Kidney glomerular epithelial cell (primary cell): ENCODE measurements around the gene NETO2.
A peak's percentile ranks its signal among the peaks of the same experiment; 100 is the strongest.

Experiments
- DNase-seq: peaks from one replicate; lab custom pipeline; 2025; lab: John Stamatoyannopoulos, UW

Gene NETO2

DNA sequence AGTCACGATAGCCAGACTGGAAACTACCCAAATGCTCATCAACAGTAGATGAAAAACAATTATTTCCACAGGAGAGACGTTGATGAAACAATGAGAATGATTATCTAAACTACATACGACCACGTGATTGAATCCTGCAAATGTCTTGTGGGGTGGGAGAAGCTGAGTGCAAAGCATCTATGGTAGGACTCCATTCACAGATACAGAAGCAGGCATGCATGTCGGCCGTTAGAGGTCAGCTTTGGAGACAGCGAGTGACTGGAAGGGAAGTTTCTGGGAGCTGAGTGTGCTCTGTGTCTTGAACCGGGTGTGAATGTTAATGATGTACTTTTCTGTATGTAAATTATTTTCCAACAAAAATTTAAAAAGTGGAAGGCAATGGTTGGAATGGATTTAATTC, 98.7 kb downstream of the NETO2 start:
- peak; percentile 56 for DNase-seq

DNA sequence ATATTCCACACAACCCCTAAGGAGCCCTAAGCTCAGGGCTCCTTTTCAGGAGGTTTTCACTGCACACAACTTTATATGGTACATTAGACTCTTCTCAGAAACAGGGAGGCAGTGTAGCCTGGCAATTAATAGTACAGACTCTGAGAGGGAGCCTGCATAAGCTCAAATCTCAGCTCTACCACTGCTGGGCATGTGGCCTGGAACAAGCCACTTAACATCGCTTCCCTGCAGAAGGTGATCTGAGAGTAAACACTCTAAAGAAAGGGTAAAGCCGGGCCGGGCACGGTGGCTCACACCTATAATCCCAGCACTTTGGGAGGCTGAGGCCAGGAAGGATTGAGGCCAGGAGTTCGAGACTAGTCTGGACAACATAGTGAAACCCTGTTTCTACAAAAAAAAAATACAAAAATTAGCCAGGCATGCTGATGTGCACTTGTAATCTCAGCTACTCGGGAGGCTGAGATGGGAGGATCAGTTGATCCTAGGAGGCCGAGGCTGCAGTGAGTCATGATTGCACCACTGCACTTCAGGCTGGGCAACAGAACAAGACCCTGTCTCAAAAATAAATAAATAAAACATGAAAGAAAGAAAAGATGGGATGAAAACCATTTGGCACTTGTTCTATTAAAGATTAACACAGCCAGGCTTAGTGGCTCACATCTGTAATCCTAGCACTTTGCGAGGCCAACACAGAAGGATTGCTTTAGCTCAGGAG, 99.6 kb downstream of the NETO2 start:
- no peak for DNase-seq

DNA sequence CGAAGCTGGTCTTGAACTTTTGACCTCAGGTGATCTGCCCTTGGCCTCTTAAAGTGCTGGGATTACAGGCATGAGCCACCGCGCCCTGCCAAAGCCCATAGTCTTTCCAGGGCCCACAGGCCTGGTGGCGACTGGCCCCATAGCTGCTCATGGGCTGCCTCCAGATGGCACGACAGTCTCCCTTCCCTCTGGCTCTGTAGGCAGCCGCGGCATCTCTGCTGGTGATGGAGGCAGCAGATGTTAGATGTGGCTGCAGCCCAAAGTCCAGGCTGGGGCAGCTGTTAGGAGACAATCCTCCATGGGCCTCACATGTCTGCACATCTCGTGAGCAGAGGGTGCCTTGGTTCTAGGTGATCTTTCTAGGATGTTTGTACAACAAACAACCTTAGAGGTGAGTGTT, 100.5 kb downstream of the NETO2 start:
- no peak for DNase-seq

DNA sequence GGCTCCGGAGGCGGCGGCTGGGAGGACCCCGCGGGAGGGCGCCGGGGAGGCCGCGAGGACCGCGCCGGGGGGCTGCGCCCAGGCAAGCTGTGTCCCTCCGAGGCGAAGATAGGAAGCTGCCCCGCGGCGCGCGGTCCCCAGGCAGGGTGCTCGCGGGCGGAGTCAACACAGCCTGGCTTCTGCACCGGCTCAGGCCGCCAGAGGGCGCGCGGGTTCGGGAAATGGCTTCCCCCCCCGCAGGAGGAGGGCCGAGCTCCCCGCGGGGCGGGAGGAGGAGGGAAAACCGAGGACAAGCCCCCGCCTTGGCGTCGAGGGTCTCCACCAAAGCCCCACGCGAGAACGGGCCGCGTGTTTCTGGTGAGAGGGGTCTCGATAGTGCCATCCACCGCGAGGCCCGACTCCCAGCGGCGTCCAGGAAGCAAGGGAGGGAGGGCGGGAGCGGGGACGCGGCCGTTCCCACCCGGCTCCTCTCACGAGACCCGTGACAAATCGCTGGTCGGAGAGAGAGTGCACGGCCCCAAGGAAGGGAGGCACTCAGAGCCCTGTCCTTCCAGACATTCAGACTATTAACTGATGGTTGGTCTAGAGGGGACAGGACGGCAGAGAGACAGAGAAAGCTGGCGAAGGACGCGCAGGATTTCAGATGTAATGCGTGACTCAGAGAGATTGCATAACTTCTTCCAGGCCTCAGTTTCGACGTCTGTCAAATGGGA, 105.8 kb downstream of the NETO2 start:
- DNase-seq: peak; percentile 64

DNA sequence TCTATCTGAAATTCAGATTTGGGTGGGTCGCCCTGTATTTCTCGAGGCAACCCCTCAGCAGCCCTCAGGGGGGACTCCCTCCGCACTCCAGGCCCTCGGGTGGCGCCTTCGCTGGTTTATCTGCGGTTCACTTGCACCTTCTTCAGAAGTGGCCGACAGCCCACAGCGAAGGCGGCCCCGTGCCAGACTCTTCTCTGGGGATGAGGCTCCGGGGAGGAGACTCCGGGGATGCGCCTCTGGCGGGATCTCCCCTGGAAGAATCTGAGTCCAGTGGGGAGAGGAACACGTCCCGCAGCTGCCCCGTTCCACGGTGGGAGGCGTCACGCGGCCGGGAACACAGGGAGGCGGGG, 106.4 kb downstream of the NETO2 start:
- DNase-seq: no peak

DNA sequence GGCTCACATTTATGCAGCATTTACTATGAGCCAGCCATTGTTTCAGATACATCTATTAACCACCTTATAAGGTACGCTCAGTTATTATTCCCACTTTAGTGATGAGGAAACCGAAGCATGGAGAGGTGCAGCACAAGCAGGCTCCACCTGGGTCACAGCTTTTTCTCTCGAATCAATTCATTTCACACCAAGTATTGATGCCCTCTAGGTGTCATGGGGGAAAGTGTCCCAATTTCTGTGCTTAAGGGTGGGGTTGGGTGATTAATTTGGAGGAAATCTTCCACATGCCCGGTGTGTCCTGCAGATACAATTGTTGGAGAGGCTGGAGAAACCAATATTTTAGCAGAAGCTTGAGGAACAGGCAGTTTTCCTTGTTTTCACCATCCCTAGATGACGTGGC, 107.5 kb downstream of the NETO2 start:
- DNase-seq: no peak

DNA sequence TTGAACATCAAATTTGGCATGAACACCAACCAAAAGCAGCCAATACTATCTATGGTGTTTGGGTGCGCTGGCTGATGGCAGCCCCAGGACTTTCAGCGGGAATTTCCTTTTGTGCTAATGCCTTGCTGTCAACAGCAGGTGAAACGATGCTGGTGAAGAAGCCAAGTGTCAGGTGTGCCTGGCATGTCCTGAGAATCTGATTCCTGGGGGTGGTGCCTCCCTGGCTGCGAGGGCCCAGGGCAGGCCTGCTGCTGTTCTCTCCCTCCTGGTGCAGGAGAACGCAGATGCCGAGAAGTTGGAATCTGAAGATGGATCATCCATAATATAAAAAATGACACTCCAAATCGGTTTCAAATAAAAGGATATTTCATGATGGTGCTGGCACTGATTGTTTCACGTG, 108.3 kb downstream of the NETO2 start:
- DNase-seq: no peak

DNA sequence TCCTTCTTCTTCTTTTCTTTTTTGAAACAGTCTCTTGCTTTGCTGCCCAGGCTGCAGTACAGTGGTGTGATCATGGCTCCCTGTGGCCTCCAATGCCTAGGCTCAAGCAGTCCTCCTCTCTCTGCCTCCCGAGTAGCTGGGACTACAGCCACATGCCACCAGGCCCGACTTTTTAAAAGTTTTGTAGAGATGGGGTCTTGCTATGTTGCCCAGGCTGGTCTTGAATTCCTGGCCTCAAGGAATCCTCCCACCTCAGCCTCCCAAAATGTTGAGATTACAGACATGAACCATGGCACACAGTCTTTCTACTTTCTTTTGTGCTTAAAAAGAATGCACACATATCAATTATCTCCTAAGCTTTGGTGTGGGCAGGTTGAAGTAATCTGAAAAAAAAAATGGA, 109.3 kb downstream of the NETO2 start:
- DNase-seq: no peak

DNA sequence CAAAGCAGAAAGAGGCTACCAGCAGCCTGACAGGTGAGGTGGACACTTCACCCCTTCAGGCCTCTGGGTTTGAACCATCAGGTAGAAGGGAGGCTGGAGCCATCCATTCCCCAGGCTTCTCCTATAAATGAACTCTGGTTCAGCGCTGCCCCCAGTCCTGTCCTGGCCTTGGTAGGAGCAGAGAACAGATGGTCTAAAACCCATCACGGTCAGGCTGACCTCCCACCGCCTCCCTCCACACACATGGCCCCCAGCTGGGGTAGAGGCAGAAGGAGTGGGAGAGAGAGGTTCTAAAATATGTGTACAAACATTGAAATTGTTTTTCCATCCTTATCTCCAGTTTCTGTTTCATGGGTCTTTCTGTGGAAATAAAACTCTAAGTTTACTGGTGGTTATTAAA, 110.6 kb downstream of the NETO2 start:
- no peak for DNase-seq

DNA sequence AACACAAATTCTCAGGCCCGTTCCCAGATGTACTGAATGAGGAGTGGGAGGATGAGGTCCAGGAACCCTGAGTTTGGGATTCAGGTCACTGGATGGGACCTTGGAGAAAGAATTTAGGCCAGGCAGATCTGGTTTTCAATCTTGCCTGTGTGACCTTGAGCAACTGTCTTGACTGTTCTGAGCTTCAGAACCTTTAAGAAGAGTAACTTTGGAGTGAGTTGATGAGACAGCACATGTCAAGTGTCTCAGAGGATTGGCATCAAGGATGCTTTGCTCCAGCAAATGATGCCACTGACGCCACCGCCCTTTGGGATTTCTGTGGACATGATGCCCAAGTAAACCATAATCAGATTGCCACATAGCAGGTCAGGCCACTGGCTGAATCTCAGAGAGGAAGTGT, 114.0 kb downstream of the NETO2 start:
- no peak for DNase-seq

DNA sequence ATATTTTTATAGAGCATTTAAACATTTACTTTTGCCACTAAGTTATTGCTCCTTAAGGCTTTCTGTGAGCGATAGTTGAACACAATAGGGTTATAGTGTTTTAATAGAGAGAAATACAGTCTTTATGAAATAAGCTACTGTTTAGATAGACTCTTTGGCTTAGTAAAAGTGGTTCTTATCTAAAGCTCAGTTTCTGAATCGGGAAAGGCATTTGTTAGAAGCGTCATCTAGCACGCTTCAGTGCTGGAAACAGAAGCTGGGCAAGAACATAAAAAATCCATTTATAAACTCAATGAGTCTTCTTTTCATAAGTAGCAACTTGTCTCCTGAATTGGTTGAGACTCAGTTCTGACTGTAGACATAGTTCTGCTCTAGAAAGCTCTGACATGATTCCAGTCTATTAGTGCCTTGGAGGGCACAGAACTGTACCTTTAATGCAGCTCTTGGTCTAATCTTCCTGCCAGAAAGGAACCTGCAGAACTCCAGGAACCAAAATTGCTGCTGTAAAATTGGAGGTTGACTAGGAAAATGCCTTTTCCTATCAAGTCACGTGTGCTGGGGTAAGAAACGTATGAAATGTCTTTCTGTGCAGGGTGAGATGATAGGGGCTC, 114.9 kb downstream of the NETO2 start:
- DNase-seq: no peak
